Mucosa of stomach (tissue), 1 donor: Measurements from ENCODE around the gene MLLT3.

ENCODE experiments used
- H3K27me3 ChIP-seq: one replicate; pipeline ENCODE4 v1.7.0; 2013; ENCODE audit warnings: mild to moderate bottlenecking, low read length; ENCODE audit not compliant: control insufficient read depth, insufficient read depth
- H3K36me3 ChIP-seq: one replicate; pipeline ENCODE4 v1.7.0; 2013; ENCODE audit warnings: low read length; ENCODE audit not compliant: control insufficient read depth, insufficient read depth
- H3K4me1 ChIP-seq: one replicate; pipeline ENCODE4 v1.7.0; 2013; ENCODE audit warnings: mild to moderate bottlenecking, low read length; ENCODE audit not compliant: control insufficient read depth, insufficient read depth
- H3K4me3 ChIP-seq: one replicate; pipeline ENCODE4 v1.7.0; 2013; ENCODE audit warnings: low read length
- H3K9ac ChIP-seq: one replicate; pipeline ENCODE4 v1.7.0; 2013; ENCODE audit warnings: mild to moderate bottlenecking, low read length, moderate library complexity
- H3K9me3 ChIP-seq: one replicate; pipeline ENCODE4 v1.7.0; 2013; ENCODE audit warnings: mild to moderate bottlenecking, low read length, moderate library complexity; ENCODE audit not compliant: control insufficient read depth
- donor health status: Pancreatic carcinoma.

Gene MLLT3

DNA sequence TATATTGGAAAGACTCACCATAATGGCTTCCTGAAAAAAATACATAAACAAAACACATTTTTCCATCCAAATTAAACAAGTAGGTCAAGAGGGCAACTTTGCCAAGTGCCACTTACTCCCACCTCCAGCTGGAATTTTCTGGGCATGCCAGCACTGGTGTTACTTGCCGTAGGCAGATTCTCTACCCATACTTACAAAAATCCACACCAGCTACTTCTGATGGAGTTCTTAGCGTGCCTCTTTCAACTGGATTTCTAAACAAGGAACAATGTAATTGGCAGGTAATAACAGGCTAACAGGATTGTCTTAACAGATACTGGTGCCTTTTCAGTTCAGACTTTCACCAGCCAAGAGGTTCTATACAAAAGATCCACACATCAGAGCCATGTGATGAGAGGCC, 301.4 kb downstream of the MLLT3 start:
- H3K4me3 ChIP-seq: no peak overlapping the region
- H3K4me1 ChIP-seq: no peaks in the 10 kb centered on the region
- H3K27me3 ChIP-seq: no peaks in the 10 kb centered on the region
- no peaks in the 10 kb centered on the region for H3K9me3 ChIP-seq
- H3K36me3 ChIP-seq: no peaks in the 10 kb centered on the region
- no peak overlapping the region for H3K9ac ChIP-seq

DNA sequence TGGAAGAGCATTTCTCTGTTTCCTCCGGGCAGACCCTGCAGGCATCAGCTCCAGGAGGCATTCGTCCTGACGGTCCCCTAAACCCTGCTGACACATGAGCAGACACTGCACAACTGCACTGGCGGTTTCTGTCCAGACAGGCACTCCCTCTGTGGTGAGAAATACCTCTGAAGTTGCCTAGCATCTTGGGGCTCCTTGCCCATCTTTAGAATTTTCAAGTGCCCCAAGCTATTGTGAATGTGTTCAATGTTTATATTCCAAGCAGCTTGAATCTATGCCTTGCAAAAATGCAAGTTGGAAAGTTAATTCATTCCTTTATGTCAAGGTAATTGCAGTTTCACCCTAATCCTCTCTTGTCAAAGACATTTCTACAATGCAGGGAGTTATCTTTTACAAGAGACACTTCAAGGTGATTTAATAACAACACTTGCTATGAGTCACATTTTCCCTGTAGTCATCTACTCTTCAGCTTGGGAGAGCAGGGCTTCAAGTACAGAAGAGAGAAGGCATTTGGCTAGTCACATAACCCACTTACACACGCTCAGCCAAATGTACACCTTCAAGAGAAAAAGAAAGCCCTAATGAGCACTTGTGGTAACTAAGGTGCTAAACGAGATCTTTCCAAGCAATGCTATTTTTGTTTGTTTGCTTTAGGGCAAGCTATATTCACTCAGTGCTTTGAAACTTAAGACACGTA, 302.5 kb downstream of the MLLT3 start:
- Histone ChIP-seq H3K9ac (no peak overlapping the region), H3K4me1 (no peaks in the 10 kb centered on the region), H3K36me3 (no peaks in the 10 kb centered on the region)

DNA sequence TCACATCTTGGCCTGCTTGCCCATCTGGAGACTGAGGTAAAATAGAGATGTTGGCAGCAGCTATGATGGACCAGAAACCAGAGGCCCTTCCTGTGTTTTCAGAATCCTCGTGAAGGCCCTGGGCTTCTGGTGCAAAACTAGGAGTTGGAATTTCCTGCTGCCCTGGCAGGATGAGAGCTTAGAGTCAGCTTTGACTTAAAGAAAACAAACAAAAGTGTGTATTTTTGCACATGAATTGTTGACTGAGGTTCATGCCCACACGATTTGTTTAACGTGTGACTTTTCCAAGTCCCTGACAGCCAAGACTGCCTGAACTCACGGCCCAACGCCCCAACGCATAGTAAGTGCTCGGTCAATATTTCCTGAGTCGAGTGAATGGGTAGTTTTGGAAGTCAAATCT, 303.1 kb downstream of the MLLT3 start:
- Histone ChIP-seq H3K4me3 (no peak overlapping the region), H3K9me3 (no peaks in the 10 kb centered on the region), H3K36me3 (no peaks in the 10 kb centered on the region), H3K4me1 (no peaks in the 10 kb centered on the region), H3K27me3 (no peaks in the 10 kb centered on the region), H3K9ac (no peak overlapping the region)

More for the DNA sequence above, 302.5 kb downstream of the MLLT3 start:
- Histone ChIP-seq H3K9me3 (no peaks in the 10 kb centered on the region), H3K27me3 (no peaks in the 10 kb centered on the region), H3K4me3 (no peak overlapping the region)

DNA sequence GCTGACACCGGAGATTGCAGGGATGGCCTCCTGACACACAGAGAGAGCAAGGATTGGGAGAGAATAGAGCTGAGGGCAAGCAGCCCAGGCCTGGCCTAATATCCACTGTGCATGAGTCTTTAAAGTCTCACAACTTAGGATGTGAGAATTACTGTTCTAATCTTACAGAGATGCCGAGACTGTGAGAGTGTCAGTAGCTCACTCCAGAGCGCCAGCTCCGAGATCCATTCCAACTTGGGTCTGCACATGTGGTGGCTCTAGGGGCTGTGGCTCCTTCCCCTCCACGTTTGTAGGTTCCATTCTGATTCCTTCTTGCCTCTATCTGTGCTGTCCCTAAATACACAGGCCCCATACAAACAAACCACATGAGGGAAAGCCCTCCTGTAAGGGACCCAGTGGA, 304.6 kb downstream of the MLLT3 start:
- Histone ChIP-seq H3K36me3 (no peaks in the 10 kb centered on the region), H3K9me3 (no peaks in the 10 kb centered on the region), H3K4me1 (no peaks in the 10 kb centered on the region), H3K9ac (no peak overlapping the region), H3K27me3 (no peaks in the 10 kb centered on the region), H3K4me3 (no peak overlapping the region)

DNA sequence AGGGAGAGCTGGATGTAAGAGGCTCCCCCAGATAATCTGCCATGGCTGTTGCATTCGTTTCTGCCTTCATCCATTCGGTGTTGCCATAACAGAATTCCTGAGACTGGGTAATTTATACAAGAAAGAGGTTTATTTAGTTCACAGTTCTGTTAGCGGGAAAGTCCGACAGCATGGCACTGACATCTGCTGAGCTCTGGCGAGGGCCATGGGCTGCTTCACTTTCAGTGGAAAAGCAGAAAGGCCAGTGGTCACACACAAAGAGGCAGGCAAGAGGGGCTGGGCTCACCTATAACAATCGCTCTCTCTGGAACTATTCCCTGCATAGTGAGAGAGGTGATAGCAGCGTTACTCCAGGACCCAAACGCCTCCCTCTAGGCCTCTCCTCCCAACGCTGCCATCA, 305.9 kb downstream of the MLLT3 start:
- no peaks in the 10 kb centered on the region for H3K4me1 ChIP-seq
- no peak overlapping the region for H3K9ac ChIP-seq
- no peaks in the 10 kb centered on the region for H3K27me3 ChIP-seq
- H3K9me3 ChIP-seq: no peaks in the 10 kb centered on the region
- H3K4me3 ChIP-seq: no peak overlapping the region
- no peaks in the 10 kb centered on the region for H3K36me3 ChIP-seq

DNA sequence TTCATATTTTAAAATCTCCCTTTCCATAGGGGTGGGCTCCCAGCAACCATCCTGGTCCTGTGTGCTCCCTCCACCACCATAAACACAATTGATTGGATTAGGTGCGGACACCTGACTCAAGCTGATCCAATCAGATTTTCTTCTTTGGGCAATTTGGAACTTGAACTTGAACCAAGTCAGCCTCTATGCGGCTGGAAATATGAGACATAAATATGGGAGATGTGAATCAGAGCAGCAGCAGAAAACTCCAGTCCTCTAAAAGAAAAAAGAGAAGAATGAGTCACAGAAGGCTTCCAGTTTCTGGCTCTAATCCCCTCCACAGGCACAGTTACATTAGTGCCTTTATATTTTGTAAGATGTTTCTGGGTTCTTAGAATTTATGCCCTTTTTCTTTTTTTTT, 306.6 kb downstream of the MLLT3 start:
- Histone ChIP-seq H3K27me3 (no peaks in the 10 kb centered on the region), H3K9ac (no peak overlapping the region), H3K9me3 (no peaks in the 10 kb centered on the region), H3K4me1 (no peaks in the 10 kb centered on the region), H3K36me3 (no peaks in the 10 kb centered on the region), H3K4me3 (no peak overlapping the region)

DNA sequence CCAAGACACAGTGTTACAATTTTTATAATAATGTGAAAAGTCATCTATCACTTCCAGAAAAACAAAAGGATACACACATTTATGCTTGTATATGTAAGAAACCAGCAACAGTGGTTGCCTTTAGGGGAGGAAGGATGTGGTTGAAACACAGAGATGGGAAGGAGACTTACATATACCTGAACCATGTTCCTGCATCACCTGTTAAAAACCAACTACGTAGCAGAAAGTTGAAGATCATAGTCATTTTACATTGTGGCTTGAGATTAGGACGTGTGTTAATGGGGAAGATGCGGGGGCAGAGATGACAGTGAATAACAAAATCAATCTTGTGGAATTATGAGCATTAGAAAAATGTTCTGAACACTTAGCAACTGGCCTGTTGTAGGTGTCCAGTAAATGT, 307.3 kb downstream of the MLLT3 start:
- H3K4me1 ChIP-seq: no peaks in the 10 kb centered on the region
- no peak overlapping the region for H3K9ac ChIP-seq
- no peaks in the 10 kb centered on the region for H3K27me3 ChIP-seq
- H3K9me3 ChIP-seq: no peaks in the 10 kb centered on the region
- H3K36me3 ChIP-seq: no peaks in the 10 kb centered on the region
- H3K4me3 ChIP-seq: no peak overlapping the region

DNA sequence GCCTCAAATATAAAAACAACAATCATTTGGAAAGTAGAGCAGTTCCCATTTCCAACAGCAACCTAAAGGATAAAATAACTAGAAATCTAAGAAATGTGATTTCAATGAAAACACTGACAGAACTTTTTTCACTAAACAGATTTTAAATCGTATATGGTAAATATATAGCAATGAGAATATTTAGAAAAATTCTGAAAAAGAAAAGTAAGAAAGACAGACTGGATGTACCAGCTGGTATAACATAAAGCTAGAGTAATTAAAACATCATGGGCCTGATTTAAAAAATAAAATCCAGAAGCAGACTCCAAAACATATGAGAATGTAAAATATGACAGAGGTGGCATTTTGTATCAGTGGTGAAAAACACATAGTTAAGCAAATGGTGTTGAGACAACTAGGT, 308.9 kb downstream of the MLLT3 start:
- Histone ChIP-seq H3K9ac (no peak overlapping the region), H3K4me3 (no peak overlapping the region), H3K27me3 (no peaks in the 10 kb centered on the region), H3K36me3 (no peaks in the 10 kb centered on the region), H3K9me3 (no peaks in the 10 kb centered on the region), H3K4me1 (no peaks in the 10 kb centered on the region)

DNA sequence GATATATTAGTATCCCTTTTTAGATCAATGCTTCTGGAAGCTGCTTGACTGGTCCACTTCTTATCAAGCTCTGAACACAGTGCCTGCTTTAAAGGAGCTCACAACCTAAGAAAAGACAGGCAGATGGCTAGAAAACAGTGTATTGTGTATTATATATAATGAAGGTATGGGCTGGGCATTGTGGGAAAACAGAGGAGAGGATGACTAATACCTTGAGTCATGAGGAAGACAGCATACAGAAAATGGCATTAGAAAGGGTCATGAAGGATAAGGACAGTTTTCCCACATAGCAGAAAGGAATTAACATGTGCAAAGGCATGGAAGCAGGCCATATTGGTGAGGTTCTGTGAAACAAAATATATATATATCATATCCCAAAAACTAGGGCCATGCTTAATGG, 309.6 kb downstream of the MLLT3 start:
- Histone ChIP-seq H3K4me1 (no peaks in the 10 kb centered on the region), H3K9me3 (no peaks in the 10 kb centered on the region), H3K4me3 (no peak overlapping the region), H3K27me3 (no peaks in the 10 kb centered on the region), H3K36me3 (no peaks in the 10 kb centered on the region), H3K9ac (no peak overlapping the region)

DNA sequence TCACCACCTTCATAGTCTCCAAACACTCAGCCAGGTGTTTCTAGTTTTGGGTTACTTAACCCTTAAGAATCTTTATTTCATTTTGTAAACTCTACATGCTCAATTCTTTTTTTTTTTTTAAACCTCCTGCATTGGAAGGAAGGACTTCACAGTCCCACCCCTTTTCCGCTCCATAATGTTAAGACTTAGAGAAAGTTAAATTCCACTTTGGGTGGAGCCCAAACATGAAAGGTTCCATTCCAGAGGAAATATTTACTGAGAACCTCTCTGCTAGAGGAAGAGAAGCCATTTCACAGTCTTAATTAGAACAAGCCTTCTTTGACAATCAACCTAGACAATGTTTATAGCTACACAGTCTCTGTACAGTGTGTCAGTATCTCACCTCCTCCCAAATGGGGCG, 312.3 kb downstream of the MLLT3 start:
- no peaks in the 10 kb centered on the region for H3K27me3 ChIP-seq
- H3K4me1 ChIP-seq: no peaks in the 10 kb centered on the region
- no peak overlapping the region for H3K4me3 ChIP-seq
- H3K9ac ChIP-seq: no peak overlapping the region
- no peaks in the 10 kb centered on the region for H3K9me3 ChIP-seq
- H3K36me3 ChIP-seq: no peaks in the 10 kb centered on the region

DNA sequence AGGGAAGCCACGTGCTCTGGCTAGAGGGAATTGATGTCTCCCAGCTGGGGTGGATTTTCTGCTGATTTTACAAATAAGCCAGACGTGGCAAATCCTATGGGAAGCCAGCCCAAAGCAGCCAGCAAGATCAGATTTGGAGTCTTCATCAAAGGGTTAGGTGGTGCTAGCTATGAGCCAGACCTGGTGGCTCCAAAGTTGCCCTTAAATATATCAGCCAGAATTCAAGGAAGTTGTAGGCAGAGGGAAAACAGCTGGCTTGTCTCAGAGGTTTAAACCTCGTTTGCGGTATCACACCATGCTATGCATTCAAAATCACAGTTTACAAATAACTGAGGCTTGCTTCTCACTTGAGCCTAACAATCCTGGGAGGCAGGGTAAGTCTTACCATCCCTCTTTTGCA, 313.2 kb downstream of the MLLT3 start:
- H3K36me3 ChIP-seq: no peaks in the 10 kb centered on the region
- H3K4me1 ChIP-seq: no peaks in the 10 kb centered on the region
- no peak overlapping the region for H3K4me3 ChIP-seq
- H3K27me3 ChIP-seq: no peaks in the 10 kb centered on the region
- H3K9me3 ChIP-seq: no peaks in the 10 kb centered on the region
- H3K9ac ChIP-seq: no peak overlapping the region

DNA sequence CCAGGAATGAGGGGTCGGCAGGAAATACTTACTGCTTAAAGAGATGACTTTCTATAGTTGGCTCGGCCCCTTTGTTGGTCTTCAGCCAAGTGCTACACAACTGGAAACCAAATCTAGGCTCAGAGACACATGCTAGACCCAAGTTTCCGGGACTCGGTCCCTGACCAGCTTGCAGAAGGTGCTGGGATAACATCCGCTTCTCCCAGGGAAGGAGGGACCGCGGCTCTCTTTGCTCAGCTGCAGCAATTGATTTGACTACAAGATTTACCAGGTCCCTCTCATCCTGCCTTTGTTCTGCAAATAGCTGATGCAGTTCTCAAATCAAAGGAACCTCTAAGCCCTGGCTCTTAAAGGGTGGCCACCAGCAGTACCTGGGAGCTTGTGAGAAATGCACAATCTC, 314.7 kb downstream of the MLLT3 start:
- no peaks in the 10 kb centered on the region for H3K36me3 ChIP-seq
- H3K4me1 ChIP-seq: no peaks in the 10 kb centered on the region
- no peak overlapping the region for H3K4me3 ChIP-seq
- no peak overlapping the region for H3K9ac ChIP-seq
- peaks cover 2% of the 10 kb centered on the region for H3K27me3 ChIP-seq
- no peaks in the 10 kb centered on the region for H3K9me3 ChIP-seq

DNA sequence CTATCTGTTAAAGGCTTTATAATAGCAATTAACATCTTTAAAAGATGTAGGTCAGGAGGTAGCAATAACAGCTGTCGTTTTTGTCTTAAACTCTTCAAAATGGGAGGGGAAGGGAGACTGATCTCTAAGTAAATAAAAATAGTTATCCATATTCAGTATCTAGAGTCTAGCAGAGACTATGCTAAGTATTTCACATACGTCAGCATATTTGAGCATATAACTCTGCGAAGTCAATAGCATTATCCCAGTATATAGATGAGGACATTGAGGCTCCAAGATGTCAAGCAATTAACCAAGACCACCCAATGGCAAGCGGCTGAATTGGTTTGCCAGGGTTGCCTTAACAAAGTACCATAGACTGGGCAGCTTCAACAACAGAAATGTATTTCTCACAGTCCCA, 316.8 kb downstream of the MLLT3 start:
- Histone ChIP-seq H3K9ac (no peak overlapping the region), H3K4me1 (no peaks in the 10 kb centered on the region), H3K36me3 (no peaks in the 10 kb centered on the region), H3K4me3 (no peak overlapping the region), H3K9me3 (no peaks in the 10 kb centered on the region), H3K27me3 (peaks cover 2% of the 10 kb centered on the region)
